CD14-positive monocyte (primary cell): ENCODE results near the gene ZNF2. TPM values are rescaled to one million over a fixed set of nuclear protein-coding genes. Genes with fewer than 3 reads are reported as not detected.

Source experiments
- DNase-seq, 3 donors: peaks; one replicate each; pipeline ENCODE4 v3.0.0-alpha.2; 2011 to 2022
- H2AFZ ChIP-seq: 2 replicates; pipeline ENCODE4 v1.6.0; 2012; ENCODE audit warnings: mild to moderate bottlenecking, low read depth, low read length, inconsistent platforms; ENCODE audit not compliant: insufficient read depth, poor library complexity, severe bottlenecking
- H3K27ac ChIP-seq, 2 donors: 1 replicate in 1 of 2; 2 replicates in 1 of 2; pipeline ENCODE4 v1.5.1; 2012 to 2013; ENCODE audit warnings: low read length in 2 of 2, control low read depth in 1 of 2, inconsistent platforms in 1 of 2, low read depth in 1 of 2, mild to moderate bottlenecking in 1 of 2
- H3K27me3 ChIP-seq, 2 donors: one replicate each; pipeline versions ENCODE4 v1.6.0 to v1.6.1; 2011 to 2013; ENCODE audit warnings: low read length in 2 of 2; ENCODE audit not compliant: control insufficient read depth in 2 of 2, insufficient read depth in 2 of 2
- H3K36me3 ChIP-seq, 2 donors: replicated peaks in 1 of 2; 1 replicate in 1 of 2; 2 replicates in 1 of 2; pipeline versions ENCODE4 v1.5.1 to v1.6.1; 2012 to 2013; ENCODE audit warnings: low read length in 2 of 2, control low read depth in 1 of 2, inconsistent platforms in 1 of 2, mild to moderate bottlenecking in 1 of 2; ENCODE audit not compliant: insufficient read depth in 2 of 2, control insufficient read depth in 1 of 2
- H3K4me1 ChIP-seq, 2 donors: 1 replicate in 1 of 2; 2 replicates in 1 of 2; pipeline versions ENCODE4 v1.5.1 to v1.6.1; 2012 to 2013; ENCODE audit warnings: low read length in 2 of 2, control low read depth in 1 of 2, inconsistent platforms in 1 of 2, mild to moderate bottlenecking in 1 of 2, moderate library complexity in 1 of 2; ENCODE audit not compliant: insufficient read depth in 2 of 2, control insufficient read depth in 1 of 2
- H3K4me2 ChIP-seq: replicated peaks from 2 replicates; pipeline ENCODE3; 2012; ENCODE audit warnings: low read length, moderate library complexity, mild to moderate bottlenecking; ENCODE audit not compliant: poor library complexity, severe bottlenecking; ENCODE audit errors: extremely low read depth
- H3K4me3 ChIP-seq, 3 experiments: fragments of 200-600 bp in 1 of 3; sonication (generic) in 1 of 3; replicated peaks in 1 of 3; 1 replicate in 2 of 3; 2 replicates in 1 of 3; pipeline ENCODE4 v1.5.1; 2011 to 2013; ENCODE audit warnings: low read length in 3 of 3, mild to moderate bottlenecking in 3 of 3, control low read depth in 2 of 3, low read depth in 2 of 3, inconsistent platforms in 1 of 3, moderate library complexity in 1 of 3
- H3K79me2 ChIP-seq: 2 replicates; pipeline ENCODE4 v1.6.0; 2012; ENCODE audit warnings: mild to moderate bottlenecking, control low read depth, inconsistent platforms, low read length, moderate library complexity; ENCODE audit not compliant: insufficient read depth
- H3K9ac ChIP-seq: 2 replicates; pipeline ENCODE4 v1.6.0; 2017; ENCODE audit warnings: low read length, mild to moderate bottlenecking; ENCODE audit not compliant: insufficient read depth, poor library complexity, severe bottlenecking
- H3K9me3 ChIP-seq, 2 donors: replicated peaks in 1 of 2; 1 replicate in 1 of 2; 2 replicates in 1 of 2; pipeline versions ENCODE4 v1.5.1 to v1.6.1; 2012 to 2013; ENCODE audit warnings: low read length in 2 of 2, control low read depth in 1 of 2; ENCODE audit not compliant: control insufficient read depth in 1 of 2, insufficient read depth in 1 of 2
- H4K20me1 ChIP-seq: 2 replicates; pipeline ENCODE4 v1.6.0; 2012; ENCODE audit warnings: mild to moderate bottlenecking, low read length, control low read depth, moderate library complexity; ENCODE audit not compliant: insufficient read depth
- H3K27ac Mint-ChIP-seq, 7 donors: one replicate each; pipeline ENCODE4 v1.8.0; 2020; ENCODE audit warnings: mild to moderate bottlenecking in 7 of 7, mixed read lengths in 7 of 7, moderate library complexity in 6 of 7, inconsistent platforms in 2 of 7
- H3K27me3 Mint-ChIP-seq, 3 donors: one replicate each; pipeline ENCODE4 v1.8.0; 2021 to 2022; ENCODE audit warnings: low read depth in 3 of 3, mild to moderate bottlenecking in 3 of 3, mixed read lengths in 3 of 3, moderate library complexity in 3 of 3, inconsistent platforms in 1 of 3
- H3K36me3 Mint-ChIP-seq, 2 donors: one replicate each; pipeline ENCODE4 v1.8.0; 2020; ENCODE audit warnings: mixed read lengths in 2 of 2, inconsistent platforms in 1 of 2, mild to moderate bottlenecking in 1 of 2
- H3K4me1 Mint-ChIP-seq: one replicate; pipeline ENCODE4 v1.8.0; 2020; ENCODE audit warnings: mild to moderate bottlenecking, mixed read lengths
- H3K4me3 Mint-ChIP-seq, 2 donors: one replicate each; pipeline ENCODE4 v1.8.0; 2020; ENCODE audit warnings: mild to moderate bottlenecking in 2 of 2, mixed read lengths in 2 of 2, moderate library complexity in 1 of 2
- H3K9me3 Mint-ChIP-seq, 7 donors: one replicate each; pipeline ENCODE4 v1.8.0; 2020 to 2022; ENCODE audit warnings: mixed read lengths in 7 of 7, mild to moderate bottlenecking in 6 of 7, moderate library complexity in 6 of 7, inconsistent platforms in 2 of 7
- CTCF ChIP-seq: fragments of 200-600 bp; IDR thresholded peaks from one replicate; pipeline ENCODE4 v1.8.0; 2022; ENCODE audit warnings: antibody characterized with exemption, mild to moderate bottlenecking
- WGBS: methylation state at CpG from one replicate; pipeline ENCODE4 v1.1.5; 2013; ENCODE audit warnings: missing lambda C conversion rate; ENCODE audit not compliant: insufficient coverage; 5-methylcytosine and 5-hydroxymethylcytosine counted together
- intact Hi-C, 2 donors: fragments of 100-400 bp; cut with micrococcal nuclease; formaldehyde crosslinking; loops; one replicate each; pipeline versions ENCODE4 v1.15.0 to v1.15.1; 2023
- polyA plus RNA-seq, 3 donors: library from polyadenylated mRNA; depleted of rRNA in 1 of 3; unstranded in 2 of 3; stranded (reverse) in 1 of 3; fragments of 300-500 nt in 2 of 3; fragments of >200 nt in 1 of 3; fragmentation: Illumina TruSeq in 2 of 3; gene quantifications; 1 replicate in 2 of 3; 2 replicates in 1 of 3; pipeline ENCODE4 v1.2.3, GENCODE V29; 2012 to 2021

Gene ZNF2
- polyA plus RNA-seq, 3 donors = 0.59 to 1.5 (median 0.89) TPM

- H3K4me1 ChIP-seq = peaks cover 12 to 18% of the 10 kb centered on the region in 2 donors
- TF ChIP-seq CTCF = no peak
- Mint-ChIP-seq H3K27me3 (peaks cover 1 to 5% (median 3%) of the 10 kb centered on the region in 3 donors), H3K4me1 (peaks cover 15% of the 10 kb centered on the region), H3K36me3 (peaks cover 3 to 4% of the 10 kb centered on the region in 2 donors), H3K27ac (no peak overlapping the region), H3K9me3 (peaks cover 15 to 48% (median 22%) of the 10 kb centered on the region in 7 donors), H3K4me3 (no peak overlapping the region)
- no peak overlapping the region for H3K27ac ChIP-seq
- H2AFZ ChIP-seq = no peak overlapping the region
- H3K36me3 ChIP-seq = peaks cover 2 to 6% of the 10 kb centered on the region in 2 donors
- H3K4me3 ChIP-seq = no peak overlapping the region
- H3K9ac ChIP-seq = no peak overlapping the region
- 100% methylated on average over 1 of the region's 2 CpGs for WGBS
- H3K79me2 ChIP-seq = no peaks in the 10 kb centered on the region
- no peaks in the 10 kb centered on the region for H4K20me1 ChIP-seq
- intact Hi-C loops = no loop called here
- H3K9me3 ChIP-seq = peaks cover 0 to 10% of the 10 kb centered on the region in 2 donors
- no peak overlapping the region for H3K4me2 ChIP-seq
- H3K27me3 ChIP-seq = no peaks in the 10 kb centered on the region
- no peak for DNase-seq
Observed at GRCh38 chr2:95204396-95204795, 38.8 kb downstream of the ZNF2 start.

- H3K36me3 Mint-ChIP-seq = peaks cover 5 to 12% of the 10 kb centered on the region in 2 donors
- no CpG with 5 or more reads among the region's 10 CpGs for WGBS
- Histone ChIP-seq H3K4me1 (peaks cover 12 to 18% of the 10 kb centered on the region in 2 donors), H3K27ac (no peak overlapping the region), H3K36me3 (peaks cover 2 to 14% of the 10 kb centered on the region in 2 donors), H3K9ac (no peak overlapping the region), H3K79me2 (no peaks in the 10 kb centered on the region), H2AFZ (peak overlapping the region; percentile 97), H3K27me3 (no peaks in the 10 kb centered on the region), H4K20me1 (no peaks in the 10 kb centered on the region), H3K4me2 (no peak overlapping the region), H3K4me3 (no peak overlapping the region), H3K9me3 (peaks cover 5 to 15% of the 10 kb centered on the region in 2 donors)
- TF ChIP-seq CTCF = no peak
- no peak for DNase-seq
- intact Hi-C loops = loop anchor here (5.0 kb wide), 1 partner anchor 39 kb away; the partner anchor contains the start of gene ZNF2 (in 2 of the 2)
- peaks cover 1 to 7% (median 3%) of the 10 kb centered on the region in 3 donors for H3K27me3 Mint-ChIP-seq
- H3K27ac Mint-ChIP-seq = peak overlapping the region in 2 of 7 donors; percentile 44 to 69
- H3K4me3 Mint-ChIP-seq = peak overlapping the region; percentile 17 to 85
- peaks cover 22 to 55% (median 30%) of the 10 kb centered on the region in 7 donors for H3K9me3 Mint-ChIP-seq
- H3K4me1 Mint-ChIP-seq = peaks cover 15% of the 10 kb centered on the region
Observed at GRCh38 chr2:95206096-95206495, 40.5 kb downstream of the ZNF2 start.
